Prostate gland (tissue), 2 donors: ENCODE measurements around the gene PON3.

Experiments used
- CTCF ChIP-seq, 4 experiments: fragments of 200-600 bp in 2 of 4; fragments of 450-650 bp in 2 of 4; sonication (generic) in 2 of 4; IDR thresholded peaks; 1 replicate in 3 of 4; 2 replicates in 1 of 4; pipeline ENCODE4 v1.5.1; 2016 to 2019; ENCODE audit warnings: antibody characterized with exemption in 4 of 4, mild to moderate bottlenecking in 2 of 4, moderate library complexity in 2 of 4
- POLR2AphosphoS5 ChIP-seq: sonication (generic); formaldehyde crosslinking; IDR thresholded peaks from one replicate; pipeline ENCODE4 v1.6.1; 2017; ENCODE audit warnings: antibody characterized with exemption

DNA sequence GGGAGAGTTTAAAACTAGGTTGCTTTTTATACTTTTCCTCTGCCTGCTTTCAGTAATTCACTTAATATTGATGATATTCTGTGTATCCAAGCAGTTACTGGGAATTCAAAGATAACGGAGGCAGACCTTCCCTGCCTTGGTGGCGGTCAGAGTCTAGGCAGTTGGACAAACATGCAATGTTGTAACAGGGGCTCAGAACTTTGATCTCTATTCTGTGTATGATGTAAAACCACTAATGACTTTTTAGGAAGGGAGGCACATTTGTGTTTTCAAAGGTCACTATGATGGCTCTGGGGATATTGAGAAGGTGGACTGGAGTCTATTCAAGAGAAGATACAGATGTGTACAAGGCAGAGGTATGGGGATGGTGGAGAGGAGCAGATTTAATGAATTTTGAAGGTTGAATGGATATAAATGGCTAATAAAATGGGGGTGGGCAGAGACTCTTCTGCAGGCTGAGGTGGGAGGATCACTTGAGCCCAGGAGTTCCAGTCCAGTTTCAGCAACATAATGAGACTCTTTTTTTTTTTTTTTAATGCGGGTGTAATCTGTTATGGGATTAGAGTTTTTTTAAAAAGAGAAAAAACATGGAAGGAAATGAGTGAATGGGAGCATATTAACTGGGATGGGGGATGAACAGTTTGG, 44.3 kb upstream of the PON3 start:
- TF ChIP-seq CTCF (IDR thresholded peaks at IDR 0.05), result no peak
- no peak for TF ChIP-seq POLR2AphosphoS5
